ENCODE measurements around the gene GPSM3. TPM values are rescaled to one million over a fixed set of nuclear protein-coding genes. Genes with fewer than 3 reads are reported as not detected.

Gene GPSM3
- total RNA-seq, 1 experiment from 2014 or later: 4.8 TPM

- ChIA-PET CTCF (no interaction called here), POLR2A (ENCODE audit: low non-redundant PET) (no interaction called here)
- Histone ChIP-seq H3K27ac (ENCODE audit: low read depth, low read length, poor library complexity, severe bottlenecking) (no peak overlapping the region), H3K4me3 (ENCODE audit: low read depth, low read length, poor library complexity, severe bottlenecking) (no peak overlapping the region), H3K4me1 (ENCODE audit: insufficient read depth, low read length, poor library complexity, severe bottlenecking) (peaks cover 10% of the 10 kb centered on the region), H3K9me3 (ENCODE audit: low read depth, low read length, poor library complexity, severe bottlenecking) (no peaks in the 10 kb centered on the region), H3K27me3 (replicated peaks; ENCODE audit: insufficient read depth, low read depth, low read length, poor library complexity) (no peaks in the 10 kb centered on the region), H3K36me3 (ENCODE audit: insufficient read depth, low read length, poor library complexity, severe bottlenecking) (peaks cover 35% of the 10 kb centered on the region)
- no peak for TF ChIP-seq CTCF (conservative IDR thresholded peaks at IDR 0.05; ENCODE audit: low read depth, low read length)
- no peak for TF ChIP-seq EZH2 (IDR thresholded peaks at IDR 0.05; ENCODE audit: borderline replicate concordance, low read depth, low read length, poor library complexity, severe bottlenecking)
- intact Hi-C loops (cut with micrococcal nuclease; ENCODE audit: unreplicated experiment): no loop called here
- no peak for DNase-seq (ENCODE audit: low spot score)
- BruUV-seq (replicated peaks): no TSS peak
Measured at GRCh38 chr6:32181915-32182529, 10.4 kb downstream of the GPSM3 start.

- no peaks in the 10 kb centered on the region for H3K9me3 ChIP-seq (ENCODE audit: low read depth, low read length, poor library complexity, severe bottlenecking)
- H3K4me3 ChIP-seq (ENCODE audit: low read depth, low read length, poor library complexity, severe bottlenecking): no peak overlapping the region
- POLR2A ChIA-PET (ENCODE audit: low non-redundant PET): no interaction called here
- no peak for TF ChIP-seq CTCF (conservative IDR thresholded peaks at IDR 0.05; ENCODE audit: low read depth, low read length)
- no peak for TF ChIP-seq EZH2 (IDR thresholded peaks at IDR 0.05; ENCODE audit: borderline replicate concordance, low read depth, low read length, poor library complexity, severe bottlenecking)
- BruUV-seq (replicated peaks): no TSS peak
- intact Hi-C loops (cut with micrococcal nuclease; ENCODE audit: unreplicated experiment): no loop called here
- H3K36me3 ChIP-seq (ENCODE audit: insufficient read depth, low read length, poor library complexity, severe bottlenecking): peaks cover 27% of the 10 kb centered on the region
- DNase-seq (ENCODE audit: low spot score): no peak
- H3K27ac ChIP-seq (ENCODE audit: low read depth, low read length, poor library complexity, severe bottlenecking): no peak overlapping the region
- peaks cover 18% of the 10 kb centered on the region for H3K4me1 ChIP-seq (ENCODE audit: insufficient read depth, low read length, poor library complexity, severe bottlenecking)
- no peaks in the 10 kb centered on the region for H3K27me3 ChIP-seq (replicated peaks; ENCODE audit: insufficient read depth, low read depth, low read length, poor library complexity)
- CTCF ChIA-PET: no interaction called here
Measured at GRCh38 chr6:32181148-32181702, 11.2 kb downstream of the GPSM3 start.

GRCh38 chr6:32179766-32180405 lies 12.6 kb downstream of the GPSM3 start:
- BruUV-seq (replicated peaks): no TSS peak
- H3K27ac ChIP-seq (ENCODE audit: low read depth, low read length, poor library complexity, severe bottlenecking): no peak overlapping the region
- H3K36me3 ChIP-seq (ENCODE audit: insufficient read depth, low read length, poor library complexity, severe bottlenecking): peaks cover 26% of the 10 kb centered on the region
- H3K4me3 ChIP-seq (ENCODE audit: low read depth, low read length, poor library complexity, severe bottlenecking): peak overlapping the region; percentile 97
- no peaks in the 10 kb centered on the region for H3K27me3 ChIP-seq (replicated peaks; ENCODE audit: insufficient read depth, low read depth, low read length, poor library complexity)
- no peaks in the 10 kb centered on the region for H3K9me3 ChIP-seq (ENCODE audit: low read depth, low read length, poor library complexity, severe bottlenecking)
- ChIA-PET POLR2A (ENCODE audit: low non-redundant PET) (no interaction called here), CTCF (no interaction called here)
- DNase-seq (ENCODE audit: low spot score): no peak
- TF ChIP-seq CTCF (conservative IDR thresholded peaks at IDR 0.05; ENCODE audit: low read depth, low read length): no peak
- TF ChIP-seq EZH2 (IDR thresholded peaks at IDR 0.05; ENCODE audit: borderline replicate concordance, low read depth, low read length, poor library complexity, severe bottlenecking): no peak
- H3K4me1 ChIP-seq (ENCODE audit: insufficient read depth, low read length, poor library complexity, severe bottlenecking): peaks cover 23% of the 10 kb centered on the region
- intact Hi-C loops (cut with micrococcal nuclease; ENCODE audit: unreplicated experiment): no loop called here

All from A673 (cell line).